DND-41 (cell line): ENCODE measurements around the gene ICE2.

Experiments used
- ATAC-seq: fragments of 200-7000 bp; cut with Tn5 transposase; 3 replicates; pipeline ENCODE4 v1.9.1; 2021; ENCODE audit warnings: low read depth; ENCODE audit not compliant: insufficient read depth
- DNase-seq: peaks from one replicate; pipeline ENCODE4 v3.0.0-alpha.2; 2020
- H2AFZ ChIP-seq: 2 replicates; pipeline ENCODE4 v1.6.0; 2012; ENCODE audit warnings: low read depth, low read length
- H3K27ac ChIP-seq: 2 replicates; pipeline ENCODE4 v1.5.1; 2012; ENCODE audit warnings: low read length, inconsistent platforms
- H3K27me3 ChIP-seq: fragments of 200-600 bp; sonication (generic); 2 replicates; pipeline ENCODE4 v1.6.0; 2012; ENCODE audit warnings: low read length, mild to moderate bottlenecking, inconsistent platforms; ENCODE audit not compliant: insufficient read depth, poor library complexity
- H3K36me3 ChIP-seq: 2 replicates; pipeline ENCODE4 v1.5.1; 2012; ENCODE audit warnings: low read length, inconsistent platforms; ENCODE audit not compliant: insufficient read depth
- H3K4me1 ChIP-seq: 2 replicates; pipeline ENCODE4 v1.5.1; 2012; ENCODE audit warnings: mild to moderate bottlenecking, low read length; ENCODE audit not compliant: insufficient read depth
- H3K4me2 ChIP-seq: 2 replicates; pipeline ENCODE4 v1.6.0; 2012; ENCODE audit warnings: mild to moderate bottlenecking, moderate library complexity, low read length, inconsistent platforms; ENCODE audit not compliant: insufficient read depth
- H3K4me3 ChIP-seq, 2 experiments: fragments of 200-600 bp in 1 of 2; shearing (Covaris generic) in 1 of 2; 2 replicates each; pipeline ENCODE4 v1.5.1; 2012 to 2016; ENCODE audit warnings: inconsistent platforms in 2 of 2, low read length in 2 of 2, mild to moderate bottlenecking in 2 of 2, low read depth in 1 of 2, moderate library complexity in 1 of 2
- H3K79me2 ChIP-seq: 2 replicates; pipeline ENCODE4 v1.6.0; 2012; ENCODE audit warnings: low read length, inconsistent platforms; ENCODE audit not compliant: insufficient read depth
- H3K9ac ChIP-seq: 2 replicates; pipeline ENCODE4 v1.6.0; 2012; ENCODE audit warnings: low read depth, mild to moderate bottlenecking, inconsistent platforms, low read length, moderate library complexity
- H3K9me3 ChIP-seq: 2 replicates; pipeline ENCODE4 v1.5.1; 2012; ENCODE audit warnings: low read length, moderate library complexity, mild to moderate bottlenecking, inconsistent platforms; ENCODE audit not compliant: insufficient read depth, severe bottlenecking
- H4K20me1 ChIP-seq: 2 replicates; pipeline ENCODE4 v1.6.0; 2012; ENCODE audit warnings: low read length; ENCODE audit not compliant: insufficient read depth
- EZH2 ChIP-seq: IDR thresholded peaks from 3 replicates; pipeline ENCODE4 v1.6.1; 2012; ENCODE audit warnings: borderline replicate concordance, low read depth, mild to moderate bottlenecking, moderate library complexity, low read length, inconsistent platforms; ENCODE audit not compliant: severe bottlenecking
- TF ChIP-seq, protein P1 (sequence below): IDR thresholded peaks from 2 replicates; pipeline ENCODE4 v1.5.1; 2012; ENCODE audit warnings: borderline replicate concordance, low read length, moderate library complexity, mild to moderate bottlenecking; ENCODE audit not compliant: poor library complexity, severe bottlenecking; ENCODE audit errors: extremely low read depth

ICE2 gene

DNA sequence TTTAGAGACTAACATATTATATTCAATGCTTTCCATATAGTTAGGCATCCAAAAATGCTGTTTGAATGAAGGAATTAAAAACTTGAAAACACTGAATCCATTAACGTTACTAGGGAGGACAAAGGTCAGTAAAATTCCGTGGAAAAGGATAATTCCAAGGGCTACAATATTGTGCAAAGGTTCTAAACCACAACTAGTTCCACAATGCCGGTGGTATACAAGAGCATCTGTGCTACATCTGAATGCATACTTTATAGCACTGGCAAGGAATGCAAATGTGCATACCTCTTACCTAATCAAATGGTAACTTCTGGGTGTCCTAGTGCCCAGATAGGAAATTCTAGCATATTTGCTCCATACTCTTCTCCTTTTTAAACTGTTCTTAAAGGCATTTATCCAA lies 2.2 kb downstream of the ICE2 start:
- Histone ChIP-seq H4K20me1 (peaks cover 4% of the 10 kb centered on the region; the same call in 1 of the 2 replicates), H3K9ac (peak overlapping the region; percentile 92; the same call in 1 of the 2 replicates), H3K4me1 (peaks cover 44% of the 10 kb centered on the region), H3K9me3 (no peaks in the 10 kb centered on the region), H3K4me2 (peak overlapping the region; percentile 96), H3K27ac (no peak overlapping the region), H3K4me3 (peak overlapping the region; percentile 3 to 92; a peak in 2 of 4 replicates), H3K27me3 (no peaks in the 10 kb centered on the region), H2AFZ (no peak overlapping the region), H3K36me3 (peaks cover 45% of the 10 kb centered on the region), H3K79me2 (peaks cover 75% of the 10 kb centered on the region)
- TF ChIP-seq, protein P1, sequence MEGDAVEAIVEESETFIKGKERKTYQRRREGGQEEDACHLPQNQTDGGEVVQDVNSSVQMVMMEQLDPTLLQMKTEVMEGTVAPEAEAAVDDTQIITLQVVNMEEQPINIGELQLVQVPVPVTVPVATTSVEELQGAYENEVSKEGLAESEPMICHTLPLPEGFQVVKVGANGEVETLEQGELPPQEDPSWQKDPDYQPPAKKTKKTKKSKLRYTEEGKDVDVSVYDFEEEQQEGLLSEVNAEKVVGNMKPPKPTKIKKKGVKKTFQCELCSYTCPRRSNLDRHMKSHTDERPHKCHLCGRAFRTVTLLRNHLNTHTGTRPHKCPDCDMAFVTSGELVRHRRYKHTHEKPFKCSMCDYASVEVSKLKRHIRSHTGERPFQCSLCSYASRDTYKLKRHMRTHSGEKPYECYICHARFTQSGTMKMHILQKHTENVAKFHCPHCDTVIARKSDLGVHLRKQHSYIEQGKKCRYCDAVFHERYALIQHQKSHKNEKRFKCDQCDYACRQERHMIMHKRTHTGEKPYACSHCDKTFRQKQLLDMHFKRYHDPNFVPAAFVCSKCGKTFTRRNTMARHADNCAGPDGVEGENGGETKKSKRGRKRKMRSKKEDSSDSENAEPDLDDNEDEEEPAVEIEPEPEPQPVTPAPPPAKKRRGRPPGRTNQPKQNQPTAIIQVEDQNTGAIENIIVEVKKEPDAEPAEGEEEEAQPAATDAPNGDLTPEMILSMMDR, result no peak
- DNase-seq (no peak), ATAC-seq (no peak)

DNA sequence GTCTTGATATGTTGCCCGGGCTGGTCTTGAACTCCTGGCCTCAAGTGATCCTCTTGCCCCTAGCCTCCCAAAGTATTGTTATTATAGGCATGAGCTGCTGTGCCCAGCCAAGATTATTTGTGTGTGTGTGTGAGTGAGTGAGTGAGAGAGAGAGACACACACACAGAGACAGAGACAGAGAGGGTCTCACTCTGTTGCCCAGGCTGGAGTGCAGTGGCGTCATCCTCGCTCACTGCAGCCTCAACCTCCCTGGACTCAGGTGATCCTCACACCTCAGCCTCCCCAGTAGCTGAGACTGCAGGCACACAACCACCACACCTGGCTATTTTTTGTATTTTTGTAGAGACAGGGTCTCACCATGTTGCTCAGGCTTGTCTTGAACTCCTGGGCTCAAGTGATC lies 5.8 kb downstream of the ICE2 start:
- Histone ChIP-seq H3K4me3 (no peak overlapping the region), H4K20me1 (peaks cover 4% of the 10 kb centered on the region; the same call in 1 of the 2 replicates), H3K9ac (no peak overlapping the region), H3K9me3 (no peaks in the 10 kb centered on the region), H3K4me1 (peaks cover 31% of the 10 kb centered on the region), H3K27ac (no peak overlapping the region), H3K36me3 (peaks cover 71% of the 10 kb centered on the region), H2AFZ (no peak overlapping the region), H3K27me3 (no peaks in the 10 kb centered on the region), H3K79me2 (peaks cover 84% of the 10 kb centered on the region), H3K4me2 (no peak overlapping the region)
- no peak for DNase-seq
- no peak for TF ChIP-seq EZH2
- TF ChIP-seq, protein P1, result no peak
- ATAC-seq, result no peak

DNA sequence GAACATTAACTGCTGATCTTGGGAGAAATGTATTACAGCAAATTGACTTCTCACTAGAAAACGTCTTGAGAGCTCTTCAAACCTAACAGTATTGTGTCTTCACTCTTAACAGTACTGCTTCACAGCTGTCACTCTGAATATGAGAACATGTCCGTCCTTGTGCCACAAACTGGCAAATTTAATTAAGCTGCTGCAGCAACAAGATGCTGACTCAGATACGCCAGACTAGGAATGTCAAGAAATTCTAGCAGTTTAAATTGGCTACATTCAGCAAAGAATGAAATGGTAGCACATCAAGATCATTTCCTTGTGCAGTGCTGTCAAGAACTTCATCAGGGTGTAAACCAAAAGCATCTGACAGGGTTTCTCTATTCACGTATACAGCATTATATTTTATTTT lies 7.6 kb downstream of the ICE2 start:
- H3K9me3 ChIP-seq, result no peaks in the 10 kb centered on the region
- peak overlapping the region; percentile 16; the same call in 1 of the 2 replicates for H3K4me2 ChIP-seq
- peaks cover 12% of the 10 kb centered on the region for H3K4me1 ChIP-seq
- no peaks in the 10 kb centered on the region for H3K27me3 ChIP-seq
- H3K79me2 ChIP-seq, result peaks cover 67% of the 10 kb centered on the region
- H2AFZ ChIP-seq, result no peak overlapping the region
- no peak for DNase-seq
- peaks cover 4% of the 10 kb centered on the region; the same call in 1 of the 2 replicates for H4K20me1 ChIP-seq
- no peak overlapping the region for H3K4me3 ChIP-seq
- no peak overlapping the region for H3K9ac ChIP-seq
- TF ChIP-seq, protein P1, result no peak
- TF ChIP-seq EZH2, result no peak
- H3K36me3 ChIP-seq, result peaks cover 72% of the 10 kb centered on the region
- H3K27ac ChIP-seq, result no peak overlapping the region
- ATAC-seq, result no peak
